Islet of Langerhans (tissue), 1 donor: ENCODE data around the gene MAPK6.

Experiments used
- FAIRE-seq: peaks from one replicate; lab custom pipeline; 2011; peaks lifted over from hg19 to GRCh38; lab: Jason Lieb, UNC

Gene MAPK6

DNA sequence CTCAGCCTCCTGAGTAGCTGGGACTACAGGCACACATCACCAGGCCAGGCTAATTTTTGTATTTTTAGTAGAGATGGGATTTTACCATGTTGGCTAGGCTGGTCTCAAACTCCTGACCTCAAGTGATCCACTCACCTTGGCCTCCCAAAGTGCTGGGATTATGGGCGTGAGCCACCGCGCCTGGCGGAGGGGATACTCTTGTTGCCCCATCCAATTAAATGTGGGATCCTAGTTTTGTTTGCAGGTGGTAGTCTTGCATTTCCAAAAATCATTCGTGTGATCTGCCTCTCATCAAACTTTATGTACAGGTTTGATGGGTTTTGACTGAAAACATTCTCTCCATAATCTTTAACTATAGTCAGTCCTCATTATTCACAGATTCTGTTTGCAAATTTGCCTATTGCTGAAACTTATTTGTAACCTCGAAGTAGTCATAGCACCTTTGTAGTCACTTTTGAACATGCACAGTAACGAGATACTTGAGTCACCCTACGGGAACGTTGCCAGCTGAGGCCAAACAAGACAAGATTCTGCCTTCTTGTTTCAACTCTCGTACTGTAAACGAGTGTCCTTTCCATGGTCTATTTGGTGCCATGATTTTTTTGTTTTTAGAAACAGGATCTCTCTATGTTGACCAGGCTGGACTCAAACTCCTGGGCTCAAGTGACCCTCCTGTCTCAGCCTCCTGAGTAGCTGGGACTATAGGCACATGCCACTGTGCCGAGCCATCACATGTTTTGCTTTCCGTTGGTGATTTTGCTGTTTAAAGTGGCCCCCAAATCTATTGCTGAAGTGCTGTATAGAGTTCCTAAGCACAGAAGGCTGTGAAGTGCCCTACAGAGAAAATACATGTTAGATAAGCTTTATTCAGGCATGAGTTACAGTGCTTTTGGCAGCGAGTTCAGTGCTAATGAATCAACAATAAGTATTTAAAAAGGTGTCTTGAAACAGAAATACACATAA lies 8.1 kb upstream of the MAPK6 start:
- no peak for FAIRE-seq

DNA sequence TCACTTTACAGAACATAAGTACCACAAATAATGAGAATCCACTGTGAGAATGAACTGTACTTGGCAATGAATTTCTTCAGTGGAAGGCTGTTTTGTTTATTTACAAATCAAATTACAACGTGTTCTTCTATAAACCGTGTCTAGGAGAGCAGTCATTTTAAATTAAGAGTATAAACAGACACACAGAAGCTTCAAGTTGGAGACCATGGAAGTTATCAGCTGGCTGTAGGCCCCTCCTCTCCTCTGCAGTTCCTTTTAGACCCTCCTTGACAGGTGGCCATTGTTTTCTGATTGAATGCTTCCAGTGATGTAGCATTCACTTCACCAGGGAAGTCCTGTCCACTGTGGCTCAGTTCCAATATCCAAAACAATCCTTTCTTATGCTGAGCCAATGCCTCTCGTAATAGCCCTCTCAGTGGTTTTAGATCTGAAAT lies 7.3 kb upstream of the MAPK6 start:
- FAIRE-seq, result no peak

DNA sequence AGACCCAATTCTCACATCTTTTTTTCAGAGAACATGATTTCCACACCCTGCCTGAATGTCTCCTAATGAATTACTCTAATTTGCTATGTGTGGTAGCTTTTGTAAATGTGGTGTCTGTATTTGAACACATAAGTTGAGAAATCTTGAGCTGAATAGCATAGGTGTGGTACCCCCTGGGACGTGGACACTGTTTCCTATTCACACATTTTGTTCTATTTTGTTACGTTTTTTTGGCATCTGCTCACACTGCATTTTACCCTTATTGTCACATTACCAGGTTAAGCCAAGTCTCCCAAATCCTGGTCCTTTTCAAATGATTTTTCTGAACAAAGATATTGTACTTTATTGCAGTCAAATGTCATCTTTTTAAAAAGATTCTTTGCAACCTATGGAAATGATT lies 6.8 kb upstream of the MAPK6 start:
- FAIRE-seq, result no peak

DNA sequence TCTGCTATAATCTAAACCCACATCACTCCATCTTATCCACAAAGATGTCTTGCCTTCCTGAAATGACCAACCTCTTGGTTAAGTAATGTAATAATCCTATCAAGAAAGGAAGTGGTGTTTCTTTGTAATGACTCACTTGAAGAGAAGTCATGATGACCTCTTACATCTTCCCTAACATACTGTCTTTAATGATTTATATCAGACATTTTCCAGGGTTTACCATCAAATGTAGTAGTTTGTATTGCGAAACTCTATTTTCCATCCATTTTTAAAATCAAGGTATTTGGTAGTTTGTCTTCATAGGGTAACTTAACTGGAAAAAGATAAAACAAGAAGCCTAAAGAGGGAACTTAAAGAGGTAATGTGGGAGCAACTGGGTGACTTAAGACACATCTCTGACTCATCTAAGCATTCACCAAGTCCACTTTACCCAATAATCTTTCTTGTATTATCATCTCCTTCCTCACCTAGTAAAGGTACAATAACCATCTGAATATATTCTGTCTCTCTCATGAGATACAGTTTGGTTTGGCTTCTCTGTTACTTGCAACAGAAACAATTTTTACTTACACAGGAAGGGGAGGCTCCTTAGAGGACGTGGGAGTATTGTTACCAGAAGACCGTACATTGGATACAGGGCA lies 5.7 kb upstream of the MAPK6 start:
- no peak for FAIRE-seq

DNA sequence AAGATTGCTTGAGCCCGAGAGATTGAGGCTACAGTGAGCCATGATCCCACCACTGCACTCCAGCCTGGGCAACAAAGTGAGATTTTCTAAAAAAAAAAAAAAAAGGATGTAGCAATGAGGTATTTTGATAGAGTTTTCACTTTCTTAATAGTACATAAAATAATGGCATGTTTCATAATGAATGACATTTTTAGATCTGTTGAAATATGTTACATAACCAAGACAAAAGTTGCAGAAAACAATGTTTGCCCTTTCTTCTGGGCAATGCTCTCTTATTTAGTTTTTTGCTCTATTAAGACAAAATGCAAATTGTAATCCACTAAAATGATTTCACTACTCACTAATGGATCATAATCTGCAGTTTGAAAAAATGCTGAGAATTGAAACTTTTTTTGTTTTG lies 4.4 kb upstream of the MAPK6 start:
- FAIRE-seq, result no peak

DNA sequence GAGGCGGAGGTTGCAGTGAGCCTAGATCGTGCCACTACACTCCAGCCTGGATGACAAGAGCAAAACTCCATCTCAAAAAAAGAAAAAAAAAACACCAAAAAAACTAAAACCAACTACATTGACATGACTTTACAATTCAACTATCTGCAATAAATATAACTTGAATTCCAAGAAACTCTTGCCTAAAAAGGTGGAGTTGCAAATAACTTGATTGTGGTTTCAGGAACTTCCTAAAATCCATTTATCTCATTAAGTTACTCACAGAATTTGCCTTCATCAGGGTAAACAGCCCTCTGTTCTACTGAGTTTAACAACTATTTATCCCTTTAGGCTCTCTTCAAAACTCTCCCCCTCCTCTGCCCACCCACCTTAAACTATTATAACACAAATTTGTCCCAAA lies 2.7 kb upstream of the MAPK6 start:
- no peak for FAIRE-seq

DNA sequence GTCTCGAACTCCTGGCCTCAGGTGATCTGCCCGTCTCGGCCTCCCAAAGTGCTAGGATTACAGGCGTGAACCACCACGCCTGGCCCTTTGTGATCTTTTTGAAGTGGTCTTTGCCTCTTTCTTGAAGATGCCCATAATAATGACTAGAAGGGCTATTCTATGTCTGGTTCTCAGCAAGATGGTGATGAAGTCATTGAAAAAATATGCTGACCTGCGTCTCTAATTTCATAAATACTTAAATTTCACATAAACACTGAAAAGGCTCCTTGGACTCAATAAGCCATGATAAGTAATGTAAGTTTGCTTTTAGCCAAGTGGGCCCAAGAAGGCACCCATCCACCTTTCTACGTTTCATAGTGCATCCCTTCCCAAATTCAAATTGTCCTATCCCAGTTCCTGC lies 775 bp upstream of the MAPK6 start:
- no peak for FAIRE-seq

DNA sequence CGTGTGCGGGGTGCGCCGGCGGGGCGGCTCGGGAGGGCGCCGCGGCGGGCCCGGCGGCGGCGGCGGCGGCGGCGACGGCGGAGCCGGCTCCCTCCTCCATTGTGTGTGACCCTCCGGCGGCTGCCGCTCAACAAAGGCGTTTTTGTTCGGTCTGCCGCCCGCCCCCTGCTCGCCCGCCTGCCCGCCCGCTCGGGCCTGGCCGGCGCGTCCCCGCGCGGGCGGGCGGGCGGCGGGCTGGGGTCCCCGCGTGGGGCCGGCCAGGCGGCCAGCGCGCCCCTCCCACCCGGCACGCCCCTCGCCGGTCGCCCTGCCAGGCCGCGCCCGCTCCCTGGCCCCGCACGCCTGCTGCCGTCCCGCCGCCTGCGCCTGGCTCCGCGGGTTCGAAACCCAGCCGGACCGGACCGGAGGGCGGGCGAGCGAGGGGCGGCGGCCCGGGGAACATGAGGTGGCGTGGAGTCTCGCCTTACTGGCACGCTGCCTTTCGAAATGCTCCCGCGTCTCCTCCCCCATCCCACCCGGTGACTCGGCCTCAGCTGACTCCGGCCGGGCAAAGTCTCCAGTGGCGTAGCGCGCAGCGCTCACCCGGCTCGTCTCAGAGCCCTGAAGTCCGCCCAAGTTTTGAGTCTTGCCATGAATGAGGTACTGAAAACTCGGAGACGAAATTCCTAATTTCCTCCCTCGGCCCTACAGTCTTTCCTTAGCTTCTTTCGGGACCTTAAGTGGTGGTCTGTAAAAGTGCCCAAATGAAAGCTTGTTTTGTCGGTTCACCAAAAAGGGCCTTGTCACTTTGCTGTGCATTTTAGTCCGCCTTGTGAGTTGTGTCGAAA lies 588 bp downstream of the MAPK6 start:
- no peak for FAIRE-seq

DNA sequence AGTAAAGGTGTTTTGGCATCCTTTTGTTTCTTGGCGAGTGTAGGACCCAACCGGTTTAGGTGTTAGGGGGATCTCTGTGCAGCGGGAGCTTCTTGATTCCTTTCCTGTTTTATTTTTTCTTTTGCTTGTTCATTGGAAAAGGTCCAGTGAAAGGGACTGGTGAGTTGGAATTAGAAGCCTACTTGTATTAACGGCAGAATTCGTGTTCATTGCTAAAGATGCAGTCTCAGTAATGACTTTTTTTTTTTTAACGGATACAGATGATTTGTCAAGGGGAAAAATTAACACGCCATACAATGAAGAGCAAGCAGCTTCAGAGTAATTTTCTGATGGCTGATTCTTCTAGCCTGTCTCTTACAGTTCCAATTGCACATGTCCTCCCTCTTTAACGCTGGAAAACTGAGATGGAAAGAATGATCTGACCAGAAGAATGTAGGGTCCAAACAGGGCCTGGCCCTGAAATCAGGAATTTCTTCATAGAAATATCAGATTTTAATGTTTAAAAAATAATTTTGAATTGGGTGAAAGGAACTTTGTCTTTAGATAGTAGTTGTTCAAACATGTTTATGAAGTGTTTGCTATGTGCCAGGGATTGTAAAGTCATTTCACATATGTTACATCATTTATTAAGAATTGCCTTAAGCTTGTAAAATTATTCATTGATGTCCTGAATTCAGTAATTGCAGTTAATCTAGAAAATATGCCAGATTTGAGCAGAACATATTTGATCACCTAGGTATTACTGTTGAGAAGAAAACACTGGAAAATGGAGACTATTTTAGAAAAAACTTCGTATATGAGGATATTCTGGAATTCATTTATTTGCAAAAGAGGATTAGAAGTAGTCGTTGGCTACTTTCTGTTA lies 1.4 kb downstream of the MAPK6 start:
- no peak for FAIRE-seq

DNA sequence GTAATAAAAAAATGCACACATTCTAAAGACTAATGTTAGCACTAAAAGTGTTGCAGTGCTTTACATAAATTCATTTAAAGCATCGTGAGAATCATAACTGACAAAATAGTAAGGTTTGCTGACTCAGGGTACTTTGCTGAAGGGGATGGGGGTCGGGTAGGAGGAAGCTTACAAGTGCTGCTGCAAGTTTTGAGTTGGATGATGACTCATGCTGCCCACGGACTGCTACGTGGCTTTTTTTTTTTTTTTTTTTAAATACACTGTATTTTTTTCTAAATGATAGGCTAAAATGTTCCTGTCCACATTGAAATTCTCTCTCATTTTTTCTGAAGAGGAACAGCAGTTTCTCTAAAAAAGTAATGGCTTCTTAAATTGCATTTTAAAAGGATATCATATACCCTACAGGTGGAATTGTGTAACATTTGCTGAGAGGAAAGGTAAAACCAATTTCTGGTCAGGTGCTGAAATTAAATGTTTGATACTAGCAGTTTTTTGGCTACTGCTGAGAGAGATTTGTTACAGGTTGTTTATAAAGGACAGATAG lies 2.2 kb downstream of the MAPK6 start:
- FAIRE-seq, result no peak

DNA sequence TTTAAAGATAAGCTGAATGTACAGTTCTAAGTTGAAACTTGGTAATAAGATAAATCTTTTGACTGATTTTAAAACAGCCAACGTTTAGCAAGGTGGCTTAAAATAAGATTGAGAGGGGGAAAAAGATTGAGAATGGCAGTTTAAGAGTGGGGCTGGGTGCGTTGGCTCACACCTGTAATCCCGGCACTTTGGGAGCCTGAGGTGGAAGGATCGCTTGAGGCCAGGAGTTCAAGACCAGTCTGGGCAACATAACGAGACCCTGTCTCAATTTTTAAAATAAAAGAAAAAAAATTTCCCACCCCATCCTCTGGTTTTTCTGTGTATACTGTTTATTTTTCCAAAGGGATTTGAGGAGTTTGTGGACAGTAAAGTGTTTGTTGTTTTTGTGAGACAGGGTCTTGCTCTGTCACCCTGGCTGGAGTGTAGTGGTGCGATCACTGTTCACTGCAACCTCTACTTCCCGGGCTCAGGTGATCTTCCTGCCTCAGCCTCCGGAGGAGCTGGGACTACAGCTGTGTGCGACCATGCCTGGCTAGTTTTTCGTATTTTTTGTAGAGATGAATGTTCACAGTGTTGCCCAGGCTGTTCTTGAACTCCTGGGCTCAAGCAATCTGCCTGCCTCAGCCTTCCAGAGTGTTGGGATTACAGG lies 3.0 kb downstream of the MAPK6 start:
- no peak for FAIRE-seq

DNA sequence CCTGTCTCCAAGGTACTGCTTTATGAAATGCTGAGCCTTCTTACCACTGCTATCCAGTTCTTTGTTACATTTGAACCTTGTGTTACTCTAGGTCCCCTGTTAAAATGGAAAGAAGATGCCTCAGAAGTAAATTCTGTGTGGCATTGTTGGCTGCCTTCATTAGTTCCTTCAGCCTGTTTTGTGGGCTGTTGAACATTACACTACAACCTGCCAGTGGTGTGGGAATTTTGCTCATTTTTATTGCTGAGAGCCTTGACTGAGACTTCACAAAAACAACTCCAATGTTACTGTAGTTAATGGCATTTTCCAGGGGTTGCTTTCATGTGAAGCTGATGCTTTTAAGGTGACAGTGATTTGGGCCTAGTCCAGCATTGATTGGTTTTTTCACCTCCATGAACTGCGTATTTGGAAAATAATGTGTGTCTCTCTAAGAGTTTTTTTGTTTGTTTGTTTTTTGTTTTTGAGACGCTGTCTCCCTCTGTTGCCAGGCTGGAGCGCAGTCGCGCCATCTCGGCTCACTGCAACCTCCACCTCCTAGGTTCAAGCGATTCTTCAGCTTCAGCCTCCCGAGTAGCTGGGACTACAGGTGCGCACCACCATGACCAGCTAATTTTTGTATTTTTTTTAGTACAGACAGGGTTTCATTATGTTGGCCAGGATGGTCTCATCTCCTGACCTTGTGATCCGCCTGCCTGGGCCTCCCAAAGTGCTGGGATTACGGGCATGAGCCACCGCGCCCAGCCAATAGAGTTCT lies 4.3 kb downstream of the MAPK6 start:
- FAIRE-seq, result no peak

DNA sequence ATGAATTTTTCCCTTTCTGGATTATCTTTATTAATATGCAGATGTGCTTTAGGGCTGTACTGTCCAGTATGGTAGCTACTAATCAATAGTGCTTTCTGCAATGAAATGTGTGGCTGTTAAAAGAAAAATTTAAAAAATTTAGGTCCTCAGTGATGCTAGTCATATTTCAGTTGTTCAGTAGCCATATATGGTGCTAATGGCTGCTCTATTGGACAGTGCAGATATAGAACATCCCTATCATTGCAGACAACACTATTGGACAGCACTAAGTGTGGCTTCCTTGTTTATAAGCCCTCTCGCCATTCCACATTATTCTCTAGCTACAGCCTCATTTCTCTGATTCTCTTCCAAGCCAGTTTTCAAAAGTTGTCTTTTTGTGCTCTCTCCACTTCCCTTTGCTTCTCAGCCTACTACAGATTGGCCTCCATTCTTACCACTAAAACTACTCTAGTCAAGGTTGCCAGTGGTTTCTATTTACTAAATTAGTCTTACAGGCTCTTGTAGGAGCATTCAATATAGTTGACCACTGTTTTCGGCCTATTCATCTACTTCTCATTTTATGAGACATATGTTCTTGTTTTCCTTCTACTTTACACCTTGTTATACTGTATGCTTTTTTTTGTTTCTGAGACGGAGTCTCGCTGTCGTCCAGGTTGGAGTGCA lies 9.5 kb downstream of the MAPK6 start:
- FAIRE-seq, result no peak

DNA sequence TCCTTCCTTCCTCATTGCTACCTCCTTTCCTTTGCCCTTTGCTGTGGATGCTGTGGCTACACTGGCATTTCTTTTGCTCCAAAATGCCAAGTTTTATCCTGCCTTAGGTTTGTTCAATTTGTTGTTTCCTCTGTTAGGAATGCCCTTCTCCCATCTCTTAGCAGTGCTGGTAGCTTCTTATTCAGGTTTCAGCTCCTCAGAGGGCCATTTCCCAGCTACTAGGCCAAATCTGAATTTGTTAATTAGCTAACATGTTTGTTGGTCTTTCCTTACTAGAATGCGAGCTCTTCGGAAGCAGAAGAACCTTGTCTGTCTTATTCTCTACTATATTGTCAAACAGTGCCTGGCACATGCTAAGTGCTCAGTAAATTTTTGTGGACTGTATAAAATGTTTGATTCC lies 11.0 kb downstream of the MAPK6 start:
- no peak for FAIRE-seq

DNA sequence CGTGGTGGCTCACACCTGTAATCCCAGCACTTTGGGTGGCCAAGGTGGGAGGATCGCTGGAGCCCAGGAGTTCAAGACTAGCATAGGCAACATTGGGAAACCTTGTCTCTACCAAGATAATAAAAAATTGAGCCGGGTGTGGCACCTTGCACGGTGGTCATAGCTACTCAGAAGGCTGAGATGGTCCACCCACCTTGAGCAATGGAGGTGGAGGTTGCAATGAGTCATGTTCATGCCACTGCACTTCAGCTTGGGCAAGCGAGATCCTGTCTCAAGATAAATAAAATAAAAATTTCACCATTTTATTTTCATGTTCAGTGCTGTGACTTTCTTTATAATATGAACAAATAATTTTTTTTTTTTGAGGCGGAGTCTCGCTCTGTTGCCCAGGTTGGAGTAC lies 12.5 kb downstream of the MAPK6 start:
- FAIRE-seq, result no peak

DNA sequence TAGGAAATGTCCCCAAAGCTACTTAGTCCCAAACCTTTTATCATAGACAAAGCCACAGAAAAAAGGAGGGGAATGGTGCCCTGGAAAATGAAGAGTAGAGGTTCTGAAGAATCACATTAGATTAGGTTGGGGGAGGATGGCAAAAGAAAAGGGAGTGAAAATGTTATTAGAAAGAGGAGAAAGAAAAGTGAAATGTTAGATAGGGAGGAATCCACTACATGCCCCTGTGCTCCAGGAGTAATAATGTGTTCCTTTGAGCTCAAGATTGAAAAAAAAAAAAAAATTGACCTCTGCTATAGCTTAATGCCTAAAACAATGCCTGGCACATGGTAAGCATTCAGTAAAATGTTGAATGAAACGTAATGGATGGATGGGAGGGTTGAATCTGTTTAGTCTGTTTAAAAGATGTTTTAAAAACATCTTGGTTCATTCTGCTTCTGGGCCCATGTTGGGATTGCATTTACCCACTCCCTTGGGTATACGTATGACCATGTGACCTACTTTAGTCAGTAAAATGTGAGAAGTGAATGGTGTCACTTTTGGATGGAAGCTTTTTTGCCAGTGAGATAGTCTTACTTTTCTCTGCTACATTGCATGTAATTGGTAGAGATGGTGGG lies 19.0 kb downstream of the MAPK6 start:
- FAIRE-seq, result no peak

DNA sequence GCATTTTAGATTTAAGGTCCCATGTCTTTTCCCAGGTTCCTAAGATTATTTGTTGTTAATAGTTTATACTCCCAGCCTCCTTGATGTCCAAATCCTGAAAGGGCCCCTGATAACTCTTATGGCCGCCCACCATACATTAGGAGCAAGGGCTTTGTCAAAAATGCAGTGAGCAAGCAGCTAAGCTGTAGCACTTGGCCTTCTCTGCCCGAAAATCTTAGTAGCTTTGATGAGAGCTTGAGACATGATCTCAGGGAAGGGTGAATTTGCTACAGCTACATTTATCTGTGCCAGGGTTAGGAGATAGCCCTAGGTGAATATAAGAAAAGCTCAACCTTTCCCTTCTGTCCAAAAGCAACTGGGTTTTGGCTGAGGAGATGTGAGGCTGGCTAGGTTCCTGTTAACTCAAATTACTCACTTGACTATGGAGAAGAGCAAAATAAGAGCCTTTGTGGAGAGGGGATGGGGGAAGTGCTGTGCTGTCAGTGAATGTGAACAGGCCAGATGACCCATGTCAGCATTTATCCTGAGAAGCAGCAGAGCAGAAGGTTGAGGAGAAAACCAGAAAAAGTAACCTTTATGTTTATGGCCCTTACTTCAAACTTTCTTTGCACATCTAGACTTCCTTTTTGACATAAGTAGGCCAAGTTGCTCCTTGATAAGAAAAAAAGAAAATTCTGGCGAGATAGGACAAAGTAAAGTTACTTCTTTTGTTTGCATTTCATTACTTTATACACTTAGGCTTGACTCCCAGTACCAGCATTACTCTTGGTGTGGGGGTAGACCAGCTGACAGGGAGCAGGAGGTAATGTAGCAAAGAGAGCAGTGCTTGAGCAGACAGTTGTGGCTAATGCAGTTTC lies 21.1 kb downstream of the MAPK6 start:
- FAIRE-seq, result no peak
